Measurements from ENCODE around the gene TNPO1.

DNA sequence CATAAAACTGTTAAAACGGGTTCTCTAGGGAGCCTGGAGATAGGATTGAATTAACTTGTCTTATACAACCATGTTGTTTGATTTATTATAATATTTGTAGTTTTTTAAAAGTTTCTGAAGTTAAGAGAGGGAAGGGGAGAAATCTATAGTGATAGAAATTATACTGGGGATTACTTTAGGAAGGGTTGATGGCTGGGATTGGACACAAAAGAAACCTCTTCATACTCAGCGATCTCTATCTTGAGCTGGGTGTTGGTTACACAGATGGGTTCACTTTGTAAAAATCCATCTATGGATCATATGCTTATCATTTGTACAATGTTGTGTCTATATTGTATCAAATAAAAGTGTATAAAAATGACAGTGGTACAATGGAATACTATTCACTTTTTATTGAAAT lies 30.0 kb downstream of the TNPO1 start:
- TF ChIP-seq, protein P1, sequence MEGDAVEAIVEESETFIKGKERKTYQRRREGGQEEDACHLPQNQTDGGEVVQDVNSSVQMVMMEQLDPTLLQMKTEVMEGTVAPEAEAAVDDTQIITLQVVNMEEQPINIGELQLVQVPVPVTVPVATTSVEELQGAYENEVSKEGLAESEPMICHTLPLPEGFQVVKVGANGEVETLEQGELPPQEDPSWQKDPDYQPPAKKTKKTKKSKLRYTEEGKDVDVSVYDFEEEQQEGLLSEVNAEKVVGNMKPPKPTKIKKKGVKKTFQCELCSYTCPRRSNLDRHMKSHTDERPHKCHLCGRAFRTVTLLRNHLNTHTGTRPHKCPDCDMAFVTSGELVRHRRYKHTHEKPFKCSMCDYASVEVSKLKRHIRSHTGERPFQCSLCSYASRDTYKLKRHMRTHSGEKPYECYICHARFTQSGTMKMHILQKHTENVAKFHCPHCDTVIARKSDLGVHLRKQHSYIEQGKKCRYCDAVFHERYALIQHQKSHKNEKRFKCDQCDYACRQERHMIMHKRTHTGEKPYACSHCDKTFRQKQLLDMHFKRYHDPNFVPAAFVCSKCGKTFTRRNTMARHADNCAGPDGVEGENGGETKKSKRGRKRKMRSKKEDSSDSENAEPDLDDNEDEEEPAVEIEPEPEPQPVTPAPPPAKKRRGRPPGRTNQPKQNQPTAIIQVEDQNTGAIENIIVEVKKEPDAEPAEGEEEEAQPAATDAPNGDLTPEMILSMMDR (IDR thresholded peaks at IDR 0.05; ENCODE audit: low read depth, low read length, missing input control), result no peak
- TF ChIP-seq, protein P2, sequence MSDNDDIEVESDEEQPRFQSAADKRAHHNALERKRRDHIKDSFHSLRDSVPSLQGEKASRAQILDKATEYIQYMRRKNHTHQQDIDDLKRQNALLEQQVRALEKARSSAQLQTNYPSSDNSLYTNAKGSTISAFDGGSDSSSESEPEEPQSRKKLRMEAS (IDR thresholded peaks at IDR 0.05), result no peak
- TF ChIP-seq, protein P3, sequence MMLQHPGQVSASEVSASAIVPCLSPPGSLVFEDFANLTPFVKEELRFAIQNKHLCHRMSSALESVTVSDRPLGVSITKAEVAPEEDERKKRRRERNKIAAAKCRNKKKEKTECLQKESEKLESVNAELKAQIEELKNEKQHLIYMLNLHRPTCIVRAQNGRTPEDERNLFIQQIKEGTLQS (IDR thresholded peaks at IDR 0.05), result no peak
- no peak for TF ChIP-seq TAF1 (conservative IDR thresholded peaks at IDR 0.05)
